K562 (cell line): Measurements from ENCODE around the gene PAFAH1B2. TPM values are rescaled to one million over a fixed set of nuclear protein-coding genes. Genes with fewer than 3 reads are reported as not detected.

Experiments
- CEBPG ChIP-seq, 3 experiments: fragments of 200-800 bp in 1 of 3; sonication (Bioruptor generic) in 1 of 3; sonication (generic) in 1 of 3; formaldehyde crosslinking in 1 of 3; IDR thresholded peaks in 2 of 3; conservative IDR thresholded peaks in 1 of 3; 2 replicates each; pipeline versions ENCODE4 v1.6.1 to v1.8.0; 2016 to 2022; ENCODE audit warnings: missing compliant biosample characterization in 2 of 3, missing genetic modification characterization in 2 of 3, mild to moderate bottlenecking in 1 of 3, missing genetic modification reagents in 1 of 3
- CTCFL ChIP-seq: IDR thresholded peaks from 2 replicates; pipeline ENCODE4 v1.6.1; 2011; ENCODE audit warnings: borderline replicate concordance, low read depth, mild to moderate bottlenecking, moderate library complexity, low read length; ENCODE audit not compliant: insufficient read depth, poor library complexity, severe bottlenecking
- FOXP1 ChIP-seq: sonication (generic); formaldehyde crosslinking; IDR thresholded peaks from 2 replicates; pipeline ENCODE4 v1.8.0; 2022; ENCODE audit warnings: mild to moderate bottlenecking, missing genetic modification reagents
- GATAD2A ChIP-seq: fragments of 450-650 bp; IDR thresholded peaks from 2 replicates; pipeline ENCODE4 v1.6.1; 2017
- NR4A1 ChIP-seq, 2 experiments: fragments of 250-450 bp in 1 of 2; fragments of 450-650 bp in 1 of 2; sonication (Bioruptor Pico) in 1 of 2; IDR thresholded peaks; 2 replicates each; pipeline versions ENCODE4 v1.4.0 to v1.6.1; 2016 to 2020; ENCODE audit warnings: mild to moderate bottlenecking in 2 of 2, missing compliant biosample characterization in 1 of 2, missing genetic modification characterization in 1 of 2, moderate library complexity in 1 of 2
- RBFOX2 ChIP-seq: fragments of 200-400 bp; formaldehyde crosslinking; IDR thresholded peaks from 2 replicates; pipeline ENCODE4 v1.6.1; 2017; ENCODE audit warnings: low read depth, mild to moderate bottlenecking, low read length, moderate library complexity
- SMAD4 ChIP-seq: fragments of 250-450 bp; sonication (Bioruptor Pico); conservative IDR thresholded peaks from 2 replicates; pipeline ENCODE4 v1.8.0; 2021; ENCODE audit warnings: inconsistent platforms, mild to moderate bottlenecking, moderate library complexity
- ZBTB49 ChIP-seq: sonication (generic); formaldehyde crosslinking; IDR thresholded peaks from 2 replicates; pipeline ENCODE4 v1.8.0; 2022; ENCODE audit warnings: missing genetic modification reagents, mild to moderate bottlenecking, borderline replicate concordance
- ZKSCAN1 ChIP-seq: fragments of 150-350 bp; IDR thresholded peaks from 2 replicates; pipeline ENCODE4 v1.6.1; 2016; ENCODE audit warnings: low read depth, low read length
- ZNF184 ChIP-seq: sonication (generic); formaldehyde crosslinking; IDR thresholded peaks from 2 replicates; pipeline ENCODE4 v1.5.0; 2020; ENCODE audit warnings: missing genetic modification reagents
- ZNF551 ChIP-seq: fragments of 250-450 bp; sonication (Bioruptor Pico); IDR thresholded peaks from 2 replicates; pipeline ENCODE4 v1.5.0; 2021; ENCODE audit warnings: mild to moderate bottlenecking, moderate library complexity
- polyA plus RNA-seq, 8 experiments: library from polyadenylated mRNA; depleted of rRNA in 4 of 8; stranded (reverse) in 5 of 8; unstranded in 3 of 8; fragments of >200 nt; fragmentation: Nextera tagmentation in 2 of 8; fragmentation: Illumina TruSeq in 1 of 8; extraction: Ambion mirVana in 2 of 8; extraction: Trizol in 1 of 8; gene quantifications; 2 replicates each; pipeline versions ENCODE4 v1.2.1 to v1.2.3, GENCODE V29; 2011 to 2014; ENCODE audit warnings: inconsistent platforms in 1 of 8, missing spikeins in 1 of 8
- total RNA-seq, 7 experiments: library from RNA; depleted of rRNA in 6 of 7; stranded (reverse); fragments of >200 nt in 6 of 7; fragmentation: Illumina TruSeq in 2 of 7; extraction: Trizol in 2 of 7; gene quantifications; 2 replicates each; pipeline versions ENCODE4 v1.2.1 to v1.2.3, GENCODE V29; 2011 to 2021; ENCODE audit warnings: low replicate concordance in 1 of 7
- TF ChIP-seq, protein P1 (sequence below): fragments of 250-450 bp; sonication (Bioruptor Pico); IDR thresholded peaks from 2 replicates; pipeline ENCODE4 v1.4.0; 2020
- TF ChIP-seq, protein P2 (sequence below): IDR thresholded peaks from 2 replicates; pipeline ENCODE4 v1.6.1; 2011; ENCODE audit not compliant: insufficient read length; ENCODE audit errors: extremely low read depth

The PAFAH1B2 gene
- total and polyA plus RNA-seq, 9 of the 15 experiments (the other 6 are each of a cell fraction or from before 2014, with no cell fraction given) = 27.8 to 94.7 (median 64.9) TPM

DNA sequence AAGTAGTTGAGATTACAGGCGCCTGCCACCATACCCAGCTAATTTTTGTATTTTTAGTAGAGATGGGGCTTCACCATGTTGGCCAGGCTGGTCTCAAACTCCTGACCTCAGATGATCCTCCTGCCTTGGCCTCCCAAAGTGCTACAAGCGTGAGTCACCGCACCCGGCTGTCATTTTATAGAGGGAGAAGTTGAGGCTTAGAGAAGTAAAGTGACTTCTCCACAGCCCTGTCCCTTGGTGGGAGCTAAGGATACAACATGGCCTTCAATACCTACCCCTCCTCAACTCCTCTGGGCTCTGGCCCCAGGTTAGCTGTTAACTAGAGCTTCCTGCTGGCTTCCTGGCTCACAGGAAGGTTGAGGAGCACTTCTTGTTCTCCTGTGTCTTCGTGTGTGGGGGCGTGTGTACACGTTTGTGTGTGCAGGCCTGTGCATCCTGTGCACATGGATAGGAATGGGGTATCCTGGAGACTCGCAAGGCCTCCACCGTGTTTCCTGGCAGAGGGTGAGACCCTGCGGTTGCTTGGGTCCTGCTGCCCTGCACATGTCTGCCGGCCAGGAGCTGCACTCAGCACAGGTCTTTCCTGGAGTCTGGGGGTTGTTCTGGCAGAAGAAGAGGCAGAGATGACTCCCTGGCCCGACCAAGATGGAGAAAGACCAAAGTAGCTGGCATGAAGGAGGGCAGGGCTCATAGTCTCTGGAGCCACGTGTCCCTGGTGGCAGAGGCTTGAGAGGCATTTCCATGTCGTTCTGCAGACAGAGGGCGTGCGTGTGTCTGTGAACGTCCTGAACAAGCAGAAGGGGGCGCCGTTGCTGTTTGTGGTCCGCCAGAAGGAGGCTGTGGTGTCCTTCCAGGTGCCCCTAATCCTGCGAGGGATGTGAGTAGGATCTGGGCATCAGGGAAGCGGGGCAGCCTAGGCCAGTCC lies 36.8 kb downstream of the PAFAH1B2 start (continued):
- TF ChIP-seq, protein P1, sequence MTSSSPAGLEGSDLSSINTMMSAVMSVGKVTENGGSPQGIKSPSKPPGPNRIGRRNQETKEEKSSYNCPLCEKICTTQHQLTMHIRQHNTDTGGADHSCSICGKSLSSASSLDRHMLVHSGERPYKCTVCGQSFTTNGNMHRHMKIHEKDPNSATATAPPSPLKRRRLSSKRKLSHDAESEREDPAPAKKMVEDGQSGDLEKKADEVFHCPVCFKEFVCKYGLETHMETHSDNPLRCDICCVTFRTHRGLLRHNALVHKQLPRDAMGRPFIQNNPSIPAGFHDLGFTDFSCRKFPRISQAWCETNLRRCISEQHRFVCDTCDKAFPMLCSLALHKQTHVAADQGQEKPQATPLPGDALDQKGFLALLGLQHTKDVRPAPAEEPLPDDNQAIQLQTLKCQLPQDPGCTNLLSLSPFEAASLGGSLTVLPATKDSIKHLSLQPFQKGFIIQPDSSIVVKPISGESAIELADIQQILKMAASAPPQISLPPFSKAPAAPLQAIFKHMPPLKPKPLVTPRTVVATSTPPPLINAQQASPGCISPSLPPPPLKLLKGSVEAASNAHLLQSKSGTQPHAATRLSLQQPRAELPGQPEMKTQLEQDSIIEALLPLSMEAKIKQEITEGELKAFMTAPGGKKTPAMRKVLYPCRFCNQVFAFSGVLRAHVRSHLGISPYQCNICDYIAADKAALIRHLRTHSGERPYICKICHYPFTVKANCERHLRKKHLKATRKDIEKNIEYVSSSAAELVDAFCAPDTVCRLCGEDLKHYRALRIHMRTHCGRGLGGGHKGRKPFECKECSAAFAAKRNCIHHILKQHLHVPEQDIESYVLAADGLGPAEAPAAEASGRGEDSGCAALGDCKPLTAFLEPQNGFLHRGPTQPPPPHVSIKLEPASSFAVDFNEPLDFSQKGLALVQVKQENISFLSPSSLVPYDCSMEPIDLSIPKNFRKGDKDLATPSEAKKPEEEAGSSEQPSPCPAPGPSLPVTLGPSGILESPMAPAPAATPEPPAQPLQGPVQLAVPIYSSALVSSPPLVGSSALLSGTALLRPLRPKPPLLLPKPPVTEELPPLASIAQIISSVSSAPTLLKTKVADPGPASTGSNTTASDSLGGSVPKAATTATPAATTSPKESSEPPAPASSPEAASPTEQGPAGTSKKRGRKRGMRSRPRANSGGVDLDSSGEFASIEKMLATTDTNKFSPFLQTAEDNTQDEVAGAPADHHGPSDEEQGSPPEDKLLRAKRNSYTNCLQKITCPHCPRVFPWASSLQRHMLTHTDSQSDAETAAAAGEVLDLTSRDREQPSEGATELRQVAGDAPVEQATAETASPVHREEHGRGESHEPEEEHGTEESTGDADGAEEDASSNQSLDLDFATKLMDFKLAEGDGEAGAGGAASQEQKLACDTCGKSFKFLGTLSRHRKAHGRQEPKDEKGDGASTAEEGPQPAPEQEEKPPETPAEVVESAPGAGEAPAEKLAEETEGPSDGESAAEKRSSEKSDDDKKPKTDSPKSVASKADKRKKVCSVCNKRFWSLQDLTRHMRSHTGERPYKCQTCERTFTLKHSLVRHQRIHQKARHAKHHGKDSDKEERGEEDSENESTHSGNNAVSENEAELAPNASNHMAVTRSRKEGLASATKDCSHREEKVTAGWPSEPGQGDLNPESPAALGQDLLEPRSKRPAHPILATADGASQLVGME (CRISPR knock-in tag) = 0 out of 2 replicates have a peak, but pooled peaks have one; percentile 51
- TF ChIP-seq FOXP1 = no peak
- 0 out of 2 replicates have a peak, but pooled peaks have one; percentile 37 for TF ChIP-seq ZKSCAN1
- TF ChIP-seq, protein P2, sequence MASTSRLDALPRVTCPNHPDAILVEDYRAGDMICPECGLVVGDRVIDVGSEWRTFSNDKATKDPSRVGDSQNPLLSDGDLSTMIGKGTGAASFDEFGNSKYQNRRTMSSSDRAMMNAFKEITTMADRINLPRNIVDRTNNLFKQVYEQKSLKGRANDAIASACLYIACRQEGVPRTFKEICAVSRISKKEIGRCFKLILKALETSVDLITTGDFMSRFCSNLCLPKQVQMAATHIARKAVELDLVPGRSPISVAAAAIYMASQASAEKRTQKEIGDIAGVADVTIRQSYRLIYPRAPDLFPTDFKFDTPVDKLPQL = no peak
- TF ChIP-seq GATAD2A = 0 out of 2 replicates have a peak, but pooled peaks have one; percentile 71
- peak; percentile 33; the same call in 1 of the 2 replicates for TF ChIP-seq RBFOX2
- no peak for TF ChIP-seq NR4A1 (CRISPR knock-in tag; IDR thresholded peaks at IDR 0.05)
- TF ChIP-seq NR4A1 (tag; IDR thresholded peaks at IDR 0.05) = 0 out of 2 replicates have a peak, but pooled peaks have one; percentile 21
- TF ChIP-seq CTCFL = peak; percentile 96
- no peak for TF ChIP-seq ZNF184
- peak; percentile 27; the same call in 1 of the 2 replicates for TF ChIP-seq CEBPG (CRISPR knock-in tag; IDR thresholded peaks at IDR 0.05)
- no peak for TF ChIP-seq CEBPG (tag; conservative IDR thresholded peaks at IDR 0.05 in 1 of 2, IDR thresholded peaks at IDR 0.05 in 1 of 2)
- no peak for TF ChIP-seq ZBTB49 (CRISPR knock-in tag)
- TF ChIP-seq SMAD4 (CRISPR knock-in tag) = no peak
- no peak for TF ChIP-seq ZNF551 (CRISPR knock-in tag)
